Muscle layer of duodenum (tissue), 2 donors: ENCODE data around the gene DLG2.

Experiments
- H3K27ac ChIP-seq: one replicate; pipeline ENCODE4 v1.7.0; 2013; ENCODE audit warnings: mild to moderate bottlenecking, low read length
- H3K27me3 ChIP-seq: one replicate; pipeline ENCODE4 v1.7.0; 2013; ENCODE audit warnings: low read depth, mild to moderate bottlenecking, control low read depth, low read length
- H3K36me3 ChIP-seq, 2 donors: one replicate each; pipeline ENCODE4 v1.7.0; 2013; ENCODE audit warnings: low read length in 2 of 2, control low read depth in 1 of 2, mild to moderate bottlenecking in 1 of 2; ENCODE audit not compliant: insufficient read depth in 2 of 2, control insufficient read depth in 1 of 2
- H3K4me1 ChIP-seq, 2 donors: one replicate each; pipeline ENCODE4 v1.7.0; 2013; ENCODE audit warnings: low read length in 2 of 2, mild to moderate bottlenecking in 2 of 2, control low read depth in 1 of 2, moderate library complexity in 1 of 2; ENCODE audit not compliant: insufficient read depth in 2 of 2, control insufficient read depth in 1 of 2
- H3K4me3 ChIP-seq, 2 donors: one replicate each; pipeline ENCODE4 v1.7.0; 2013; ENCODE audit warnings: low read length in 2 of 2, low read depth in 1 of 2, mild to moderate bottlenecking in 1 of 2
- H3K9me3 ChIP-seq, 2 donors: one replicate each; pipeline ENCODE4 v1.7.0; 2013; ENCODE audit warnings: low read length in 2 of 2, control low read depth in 1 of 2, mild to moderate bottlenecking in 1 of 2; ENCODE audit not compliant: control insufficient read depth in 1 of 2
- donor health status: healthy.

DLG2 gene

DNA sequence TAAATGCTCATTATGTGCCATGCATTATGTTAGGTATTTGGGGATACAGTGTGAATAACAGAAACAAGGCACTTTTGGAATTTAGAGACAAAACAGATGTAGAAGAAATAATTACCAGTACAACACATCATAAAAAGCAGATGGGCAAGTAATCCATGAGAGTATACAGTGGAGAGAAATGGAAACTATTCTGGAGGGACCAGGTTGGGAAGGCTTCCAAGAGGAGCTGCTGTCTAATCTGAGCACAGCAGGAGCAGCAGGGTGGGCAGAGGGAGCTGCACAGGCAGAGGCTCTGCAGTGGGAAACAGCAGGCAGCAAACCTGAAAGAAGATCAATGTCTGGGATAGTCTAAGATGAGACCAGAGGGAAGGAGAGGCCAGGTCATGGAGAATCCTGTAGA, 2072.3 kb downstream of the DLG2 start:
- Histone ChIP-seq H3K27me3 (no peaks in the 10 kb centered on the region), H3K9me3 (no peaks in the 10 kb centered on the region), H3K27ac (no peak overlapping the region), H3K4me3 (no peak overlapping the region), H3K36me3 (no peaks in the 10 kb centered on the region), H3K4me1 (no peaks in the 10 kb centered on the region)

DNA sequence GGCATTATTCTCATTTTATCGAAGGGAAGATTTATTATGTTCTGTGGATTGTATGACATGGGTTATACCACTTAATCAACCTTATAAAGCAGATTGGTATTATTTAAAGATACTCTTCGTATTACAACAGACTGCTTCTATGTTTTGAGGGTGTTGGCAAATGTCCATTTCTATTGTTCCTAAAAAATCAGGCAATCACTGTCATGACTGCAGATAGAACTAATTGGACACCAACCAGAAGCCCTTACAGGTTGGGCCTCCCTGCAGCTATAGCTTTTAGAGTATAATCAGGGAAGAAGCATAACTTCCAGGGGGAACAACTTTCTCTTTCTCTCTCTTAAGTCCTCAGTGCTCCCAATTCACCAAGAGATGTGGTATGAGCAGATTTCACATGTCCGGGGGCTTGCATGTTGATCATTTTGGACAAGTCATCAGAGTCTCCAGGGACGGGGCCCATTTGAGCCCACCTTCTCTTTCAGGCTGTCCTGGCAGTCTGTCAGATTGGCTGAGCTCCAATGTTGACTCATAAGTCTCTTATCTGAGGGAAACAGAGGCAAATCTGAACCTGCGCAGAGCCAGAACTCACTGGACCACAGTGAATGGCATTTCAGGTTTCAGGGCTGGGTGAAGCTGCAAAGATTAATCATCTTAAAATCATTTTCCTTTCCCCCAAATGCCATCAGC, 2077.0 kb downstream of the DLG2 start:
- Histone ChIP-seq H3K27me3 (no peaks in the 10 kb centered on the region), H3K36me3 (no peaks in the 10 kb centered on the region), H3K9me3 (no peaks in the 10 kb centered on the region), H3K4me3 (no peak overlapping the region), H3K27ac (no peak overlapping the region), H3K4me1 (no peaks in the 10 kb centered on the region)

DNA sequence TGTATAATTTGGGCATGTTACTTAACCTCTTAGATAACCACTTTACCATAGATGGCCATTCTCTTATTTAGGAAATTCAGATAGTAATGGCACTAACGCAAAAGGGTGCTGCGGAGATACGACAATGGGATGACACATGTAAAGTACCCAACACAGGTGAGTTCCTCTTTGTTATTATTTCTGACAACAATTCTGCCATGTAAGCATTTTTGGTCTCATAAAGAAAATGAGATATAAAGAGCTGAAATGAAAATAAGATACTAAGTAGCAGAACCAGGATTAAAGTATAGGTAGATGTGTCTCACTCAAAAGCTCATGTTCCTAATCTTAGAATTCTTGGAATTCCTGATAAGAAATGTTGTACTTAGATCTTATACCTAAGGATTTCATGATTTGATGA, 2080.8 kb downstream of the DLG2 start:
- no peak overlapping the region for H3K27ac ChIP-seq

DNA sequence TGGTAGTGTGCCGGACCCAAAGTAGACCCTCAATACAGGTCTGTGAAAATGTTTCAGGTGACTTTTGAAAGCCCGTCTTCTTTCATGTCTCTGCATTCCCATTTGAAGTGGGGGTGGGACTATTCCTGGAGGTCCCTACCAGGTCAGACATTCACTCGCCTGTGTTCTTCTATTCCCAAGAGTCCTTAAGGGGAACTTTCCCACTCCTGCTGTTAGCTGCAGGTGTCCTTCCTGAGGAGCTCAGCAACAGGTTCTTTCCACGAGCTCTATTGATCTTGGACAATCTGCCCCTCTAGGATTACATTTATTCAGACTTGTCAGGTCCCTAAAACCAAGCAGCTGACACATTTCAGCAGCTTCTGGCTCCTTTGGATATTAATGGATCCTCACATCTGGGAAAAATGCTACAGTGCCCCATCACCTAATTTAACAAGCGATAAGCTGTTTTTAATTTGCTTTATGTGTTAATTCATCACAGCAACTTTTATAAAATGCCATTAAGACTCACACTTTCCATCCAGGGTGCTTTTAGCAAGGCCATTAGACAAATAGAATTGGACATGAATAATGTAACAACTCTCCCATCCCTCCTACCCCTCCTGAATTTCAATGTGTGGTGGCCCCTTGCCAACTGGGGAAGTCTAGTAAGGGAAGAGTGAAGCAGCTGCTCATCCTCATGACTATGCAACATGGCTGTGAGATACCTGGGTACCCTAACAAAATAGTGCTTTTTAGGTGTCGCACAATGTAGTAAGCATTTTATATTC, 2081.5 kb downstream of the DLG2 start:
- no peaks in the 10 kb centered on the region for H3K36me3 ChIP-seq
- H3K27ac ChIP-seq: no peak overlapping the region
- H3K4me1 ChIP-seq: peaks cover 0 to 5% of the 10 kb centered on the region in 2 donors
- H3K9me3 ChIP-seq: no peaks in the 10 kb centered on the region
- no peaks in the 10 kb centered on the region for H3K27me3 ChIP-seq
- H3K4me3 ChIP-seq: no peak overlapping the region

More for the DNA sequence above, 2080.8 kb downstream of the DLG2 start:
- no peaks in the 10 kb centered on the region for H3K27me3 ChIP-seq
- peaks cover 0 to 5% of the 10 kb centered on the region in 2 donors for H3K4me1 ChIP-seq
- H3K36me3 ChIP-seq: no peaks in the 10 kb centered on the region
- H3K4me3 ChIP-seq: no peak overlapping the region
- no peaks in the 10 kb centered on the region for H3K9me3 ChIP-seq

DNA sequence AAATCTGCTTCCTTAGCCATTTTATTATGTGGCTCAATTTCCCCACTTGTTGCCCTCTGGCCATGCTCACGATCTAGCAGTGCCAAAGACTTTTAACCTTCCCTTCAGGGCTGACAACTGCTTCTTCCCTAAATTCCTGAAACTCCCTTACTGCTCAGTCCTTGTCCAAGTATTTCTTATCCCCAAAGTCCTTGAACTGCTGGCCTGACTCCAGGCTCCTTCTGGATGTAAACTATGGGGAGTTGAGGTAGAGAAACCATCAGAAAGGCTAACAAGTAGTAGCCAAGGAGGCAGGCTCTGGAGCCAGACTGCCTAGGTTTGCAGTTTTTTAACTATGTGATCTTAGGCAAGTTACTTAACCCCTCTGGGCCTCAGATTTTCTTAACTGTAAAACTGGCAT, 2082.3 kb downstream of the DLG2 start:
- no peaks in the 10 kb centered on the region for H3K27me3 ChIP-seq
- no peak overlapping the region for H3K27ac ChIP-seq

DNA sequence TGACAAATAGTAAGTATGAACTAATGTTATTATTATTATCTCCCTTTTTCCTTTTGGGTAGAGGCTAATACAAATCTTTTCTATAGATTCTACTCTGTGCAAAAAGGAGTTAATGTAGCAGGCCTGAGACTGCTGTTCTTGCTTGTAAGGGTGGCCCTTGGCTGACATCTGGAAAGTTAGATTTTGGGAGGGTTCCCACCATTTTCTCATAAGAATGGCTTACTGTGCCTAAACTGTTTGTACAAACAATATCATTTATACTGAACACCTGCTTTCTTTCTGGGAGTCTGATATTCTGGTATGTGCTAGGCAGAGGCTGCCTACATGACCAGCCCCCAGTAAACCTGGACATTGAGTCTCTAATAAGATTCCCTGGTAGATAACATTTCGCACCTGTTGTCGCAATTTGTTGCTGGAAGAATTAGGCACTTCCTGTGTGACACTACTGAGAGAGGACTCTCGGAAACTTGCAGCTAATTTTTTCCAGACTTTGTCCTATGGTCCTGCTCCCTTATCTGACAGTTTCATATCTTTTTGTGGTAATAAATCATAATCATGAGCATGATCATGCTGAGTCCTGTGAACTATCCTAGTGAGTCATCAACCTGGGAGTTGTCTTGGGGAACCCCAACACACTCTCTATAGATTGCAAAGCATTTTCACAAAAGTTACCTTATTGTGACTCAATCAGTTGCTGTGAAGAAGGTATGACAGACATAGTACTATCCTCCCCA, 2083.3 kb downstream of the DLG2 start:
- Histone ChIP-seq H3K36me3 (no peaks in the 10 kb centered on the region), H3K27me3 (no peaks in the 10 kb centered on the region), H3K9me3 (no peaks in the 10 kb centered on the region), H3K4me1 (peaks cover 0 to 5% of the 10 kb centered on the region in 2 donors), H3K4me3 (no peak overlapping the region), H3K27ac (no peak overlapping the region)

More for the DNA sequence above, 2082.3 kb downstream of the DLG2 start:
- Histone ChIP-seq H3K36me3 (no peaks in the 10 kb centered on the region), H3K4me1 (peaks cover 0 to 5% of the 10 kb centered on the region in 2 donors), H3K4me3 (no peak overlapping the region), H3K9me3 (no peaks in the 10 kb centered on the region)

DNA sequence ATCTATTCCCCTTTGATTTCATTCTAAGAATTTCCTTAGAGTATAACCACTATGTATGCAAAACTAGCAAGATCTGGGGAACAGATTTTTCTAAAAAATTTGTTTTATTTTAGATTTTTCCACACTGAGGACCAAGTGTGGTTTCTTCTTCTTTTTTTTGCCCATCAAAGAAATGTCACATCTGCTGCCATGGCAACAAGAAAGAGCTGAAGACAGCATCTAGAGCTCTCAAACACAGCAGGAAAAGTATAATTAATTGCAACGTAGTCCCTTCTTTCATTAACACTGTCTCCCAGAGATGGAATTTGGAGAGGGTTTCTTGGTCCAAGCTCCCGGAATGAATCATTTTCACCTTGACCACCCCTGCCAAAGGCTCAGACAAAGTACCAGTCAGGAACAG, 2084.3 kb downstream of the DLG2 start:
- no peaks in the 10 kb centered on the region for H3K9me3 ChIP-seq
- H3K27me3 ChIP-seq: no peaks in the 10 kb centered on the region
- no peak overlapping the region for H3K4me3 ChIP-seq
- no peak overlapping the region for H3K27ac ChIP-seq
- H3K4me1 ChIP-seq: peaks cover 0 to 5% of the 10 kb centered on the region in 2 donors
- H3K36me3 ChIP-seq: no peaks in the 10 kb centered on the region

DNA sequence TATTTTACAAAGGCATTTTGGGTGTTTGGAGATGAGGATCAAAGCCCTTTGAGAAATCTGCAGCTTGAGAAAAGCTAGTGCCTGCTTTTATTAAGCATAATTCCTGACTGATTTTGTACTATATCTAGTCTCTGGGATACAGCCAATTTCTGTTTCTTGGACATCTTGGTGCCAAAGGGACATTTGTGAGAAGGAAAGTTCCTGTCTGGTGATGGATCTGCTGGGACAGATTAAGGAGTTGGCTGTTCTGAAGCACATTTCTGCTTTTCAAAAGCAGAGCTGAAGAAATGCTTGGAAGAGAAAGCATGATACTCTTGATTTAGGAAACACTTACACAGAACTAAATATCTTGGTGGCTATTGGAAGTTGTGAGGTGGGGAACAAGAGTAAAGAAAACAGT, 2086.4 kb downstream of the DLG2 start:
- H3K27me3 ChIP-seq: no peaks in the 10 kb centered on the region
- H3K9me3 ChIP-seq: no peaks in the 10 kb centered on the region
- H3K4me1 ChIP-seq: peaks cover 0 to 5% of the 10 kb centered on the region in 2 donors
- no peak overlapping the region for H3K27ac ChIP-seq
- H3K4me3 ChIP-seq: no peak overlapping the region
- no peaks in the 10 kb centered on the region for H3K36me3 ChIP-seq

DNA sequence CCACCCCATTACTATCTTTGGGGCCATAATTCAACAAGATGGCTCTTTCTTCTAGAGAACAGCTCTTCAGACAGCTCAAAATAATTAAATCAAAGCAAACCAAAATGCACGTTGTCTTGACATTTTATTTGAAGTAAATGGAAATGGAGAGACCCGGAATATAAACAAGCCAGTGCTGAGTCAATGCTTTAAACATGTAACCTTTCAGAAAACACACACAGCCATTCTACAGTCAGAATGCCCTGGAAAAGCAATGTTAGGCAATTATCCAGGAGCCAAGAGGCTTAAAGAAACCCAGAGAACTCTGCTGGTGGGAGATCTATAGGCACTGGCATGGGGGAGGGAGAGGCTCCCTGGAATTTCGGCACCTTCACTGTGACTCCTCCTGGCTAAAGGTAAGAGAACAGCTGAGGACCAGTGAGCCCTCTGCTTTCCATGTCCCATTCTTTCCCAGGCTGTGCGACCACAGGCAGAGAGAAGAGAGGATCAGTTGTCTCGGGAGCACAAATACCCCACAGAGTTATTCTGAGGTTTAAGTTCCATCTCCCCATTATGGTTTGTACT, 2086.9 kb downstream of the DLG2 start:
- Histone ChIP-seq H3K27me3 (no peaks in the 10 kb centered on the region), H3K27ac (no peak overlapping the region), H3K4me1 (peaks cover 0 to 5% of the 10 kb centered on the region in 2 donors), H3K36me3 (no peaks in the 10 kb centered on the region), H3K9me3 (no peaks in the 10 kb centered on the region), H3K4me3 (no peak overlapping the region)

DNA sequence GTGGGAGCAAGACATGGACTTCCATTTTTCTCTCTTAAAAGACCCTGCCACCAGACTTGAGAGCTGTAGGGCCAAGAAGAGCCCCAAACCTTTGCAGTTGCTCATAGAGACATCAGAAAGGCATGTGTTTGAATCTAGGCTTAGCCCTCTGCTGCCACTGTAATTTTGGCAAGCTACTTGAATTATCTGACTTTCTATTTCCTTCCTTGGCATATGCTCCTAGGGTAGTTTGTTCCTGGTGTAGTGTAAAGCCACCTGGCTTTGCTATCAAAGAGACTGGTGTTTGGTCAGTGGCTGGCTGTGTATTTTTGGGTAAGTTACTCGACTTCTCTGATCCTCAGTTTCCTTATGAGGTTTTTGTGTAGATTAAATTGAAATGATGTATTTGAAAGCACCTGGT, 2088.9 kb downstream of the DLG2 start:
- H3K27ac ChIP-seq: no peak overlapping the region
- H3K4me3 ChIP-seq: no peak overlapping the region
- no peaks in the 10 kb centered on the region for H3K9me3 ChIP-seq
- no peaks in the 10 kb centered on the region for H3K36me3 ChIP-seq
- no peaks in the 10 kb centered on the region for H3K27me3 ChIP-seq
- no peaks in the 10 kb centered on the region for H3K4me1 ChIP-seq

DNA sequence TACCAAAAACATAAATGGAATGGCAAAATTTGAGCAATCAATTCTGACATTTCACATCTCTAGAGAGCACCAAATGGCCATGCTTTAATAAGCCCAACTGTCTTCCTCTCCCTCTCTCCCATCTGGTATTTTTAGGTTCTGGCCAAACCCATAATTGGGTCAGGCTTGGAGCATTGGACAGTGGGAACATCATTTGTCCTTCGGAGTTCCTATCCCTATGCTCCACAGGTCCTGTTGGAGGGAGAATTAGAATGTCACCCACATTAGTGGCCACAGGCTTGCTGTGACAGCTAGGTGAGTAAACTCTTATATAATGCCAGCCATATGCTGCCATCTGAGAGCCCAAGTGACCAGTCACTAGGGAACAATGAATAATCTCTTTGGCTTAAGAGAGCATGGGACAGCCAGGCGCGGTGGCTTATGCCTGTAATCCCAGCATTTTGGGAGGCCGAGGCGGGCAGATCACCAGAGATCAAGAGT, 2090.0 kb downstream of the DLG2 start:
- Histone ChIP-seq H3K4me1 (no peaks in the 10 kb centered on the region), H3K27me3 (no peaks in the 10 kb centered on the region), H3K27ac (no peak overlapping the region), H3K4me3 (no peak overlapping the region), H3K36me3 (no peaks in the 10 kb centered on the region), H3K9me3 (no peaks in the 10 kb centered on the region)
